HG02571 (cell line): ENCODE measurements around the gene SPATS2L.

ENCODE experiments used
- ATAC-seq: cut with Tn5 transposase; IDR thresholded peaks from one replicate; pipeline ENCODE4 v1.9.1; 2021; ENCODE audit warnings: mild to moderate bottlenecking, moderate library complexity; ENCODE audit not compliant: unreplicated experiment

Gene SPATS2L

GRCh38 chr2:200435379-200435778 is 128.9 kb downstream of the SPATS2L start:
- no peak for ATAC-seq

- ATAC-seq = no peak
These were observed 131.8 kb downstream of the SPATS2L start for GRCh38 chr2:200438251-200438650.

- no peak for ATAC-seq
These were observed 132.4 kb downstream of the SPATS2L start for GRCh38 chr2:200438846-200439245.

GRCh38 chr2:200439981-200440380 is 133.5 kb downstream of the SPATS2L start:
- ATAC-seq = no peak

GRCh38 chr2:200442471-200442870 is 136.0 kb downstream of the SPATS2L start:
- no peak for ATAC-seq

- no peak for ATAC-seq
These were observed 136.9 kb downstream of the SPATS2L start for GRCh38 chr2:200443376-200443775.

GRCh38 chr2:200443916-200444315 is 137.4 kb downstream of the SPATS2L start:
- ATAC-seq = no peak

GRCh38 chr2:200444530-200444929 is 138.0 kb downstream of the SPATS2L start:
- no peak for ATAC-seq

GRCh38 chr2:200445284-200445683 is 138.8 kb downstream of the SPATS2L start:
- no peak for ATAC-seq

- no peak for ATAC-seq
These were observed 140.1 kb downstream of the SPATS2L start for GRCh38 chr2:200446612-200447011.

GRCh38 chr2:200447139-200447855 is 140.8 kb downstream of the SPATS2L start:
- ATAC-seq = no peak

- no peak for ATAC-seq
These were observed 142.0 kb downstream of the SPATS2L start for GRCh38 chr2:200448455-200448854.

GRCh38 chr2:200449149-200449548 is 142.7 kb downstream of the SPATS2L start:
- no peak for ATAC-seq

- no peak for ATAC-seq
These were observed 143.8 kb downstream of the SPATS2L start for GRCh38 chr2:200450288-200450687.

GRCh38 chr2:200451511-200451910 is 145.0 kb downstream of the SPATS2L start:
- ATAC-seq = no peak

GRCh38 chr2:200452377-200452776 is 145.9 kb downstream of the SPATS2L start:
- ATAC-seq = no peak

GRCh38 chr2:200453142-200453852 is 146.8 kb downstream of the SPATS2L start:
- no peak for ATAC-seq

GRCh38 chr2:200453853-200454534 is 147.5 kb downstream of the SPATS2L start:
- ATAC-seq = no peak

GRCh38 chr2:200454927-200455801 is 148.7 kb downstream of the SPATS2L start:
- peak; percentile 63 for ATAC-seq

GRCh38 chr2:200455958-200456421 is 149.5 kb downstream of the SPATS2L start:
- ATAC-seq = peak; percentile 55

- ATAC-seq = no peak
These were observed 150.1 kb downstream of the SPATS2L start for GRCh38 chr2:200456567-200456966.
